HG03378 (cell line): ENCODE measurements around the gene PRKN.

Experiments used
- ATAC-seq: cut with Tn5 transposase; IDR thresholded peaks from one replicate; pipeline ENCODE4 v1.9.1; 2021; ENCODE audit warnings: mild to moderate bottlenecking, moderate library complexity; ENCODE audit not compliant: unreplicated experiment

PRKN gene

DNA sequence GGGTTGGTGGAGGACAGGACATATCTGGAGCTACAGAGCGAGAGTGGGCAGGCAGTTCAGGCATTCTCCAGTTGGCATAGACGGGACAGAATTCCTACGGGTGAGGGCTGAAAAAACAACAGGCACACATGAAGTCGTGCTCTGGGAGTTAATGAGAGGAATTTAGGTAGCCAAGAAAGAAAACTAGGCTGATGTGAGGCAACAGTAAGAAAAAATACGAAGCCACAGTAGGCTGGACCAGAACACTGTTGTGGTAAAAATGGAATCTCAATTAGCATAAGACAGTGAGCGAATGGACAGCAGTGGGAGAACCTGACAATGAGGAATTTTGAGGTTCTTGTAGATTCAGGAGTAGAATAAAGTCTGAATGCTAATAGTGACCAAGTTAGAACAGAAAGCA is 965.6 kb downstream of the PRKN start:
- ATAC-seq: no peak

DNA sequence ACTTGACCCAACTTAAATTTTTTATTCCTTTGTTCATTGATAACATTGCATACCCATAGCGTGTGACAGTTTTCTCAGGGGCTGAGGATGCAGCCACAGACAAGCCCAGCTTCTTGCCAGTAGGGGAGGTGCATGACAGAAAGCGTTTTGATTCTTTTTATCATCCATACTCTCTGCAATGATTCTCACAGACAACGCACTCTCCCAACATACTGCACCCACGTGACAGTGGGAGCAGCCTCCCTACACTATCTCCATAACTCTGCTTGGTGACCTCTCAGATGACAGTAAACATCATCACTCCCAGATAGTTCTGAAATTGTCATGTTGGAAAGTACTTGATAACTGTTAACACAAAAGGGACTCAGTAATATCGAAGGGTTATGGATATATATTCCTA is 972.5 kb downstream of the PRKN start:
- no peak for ATAC-seq

DNA sequence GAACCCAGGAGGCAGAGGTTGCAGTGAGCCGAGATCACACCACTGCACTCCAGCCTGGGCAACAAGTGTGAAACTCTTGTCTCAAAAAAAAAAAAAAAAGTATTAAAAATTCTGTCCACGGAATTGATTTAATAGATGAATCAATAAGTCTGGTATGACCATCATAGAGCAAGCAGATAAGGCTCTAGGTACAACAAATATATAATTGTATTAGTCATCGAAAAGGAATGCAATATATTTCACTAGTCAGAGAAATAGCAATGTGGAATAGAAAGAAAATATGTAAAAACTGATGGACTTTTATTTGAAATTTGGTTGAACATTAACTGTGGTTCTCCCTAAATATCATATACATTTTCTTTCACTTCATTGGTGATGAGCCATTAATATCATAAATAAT is 976.9 kb downstream of the PRKN start:
- ATAC-seq: no peak

DNA sequence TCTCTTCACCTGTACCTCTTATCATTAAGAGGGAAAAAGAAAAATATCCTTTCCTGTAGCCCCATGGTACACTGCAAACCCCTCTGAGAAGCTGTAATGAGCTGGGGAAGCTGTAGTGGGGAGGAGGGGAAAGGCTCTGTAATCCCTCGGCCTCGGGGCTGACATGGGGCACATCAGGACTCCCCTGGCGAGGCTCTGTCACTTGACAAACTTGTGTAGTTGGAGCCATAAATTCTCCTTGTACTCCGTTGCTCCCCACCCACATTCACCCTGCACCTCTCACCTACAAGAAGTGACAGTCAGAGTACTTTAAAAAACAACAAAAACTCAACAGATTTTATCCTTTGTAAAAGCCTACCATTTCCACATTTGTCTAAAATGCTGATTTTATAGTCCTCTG is 978.0 kb downstream of the PRKN start:
- no peak for ATAC-seq

DNA sequence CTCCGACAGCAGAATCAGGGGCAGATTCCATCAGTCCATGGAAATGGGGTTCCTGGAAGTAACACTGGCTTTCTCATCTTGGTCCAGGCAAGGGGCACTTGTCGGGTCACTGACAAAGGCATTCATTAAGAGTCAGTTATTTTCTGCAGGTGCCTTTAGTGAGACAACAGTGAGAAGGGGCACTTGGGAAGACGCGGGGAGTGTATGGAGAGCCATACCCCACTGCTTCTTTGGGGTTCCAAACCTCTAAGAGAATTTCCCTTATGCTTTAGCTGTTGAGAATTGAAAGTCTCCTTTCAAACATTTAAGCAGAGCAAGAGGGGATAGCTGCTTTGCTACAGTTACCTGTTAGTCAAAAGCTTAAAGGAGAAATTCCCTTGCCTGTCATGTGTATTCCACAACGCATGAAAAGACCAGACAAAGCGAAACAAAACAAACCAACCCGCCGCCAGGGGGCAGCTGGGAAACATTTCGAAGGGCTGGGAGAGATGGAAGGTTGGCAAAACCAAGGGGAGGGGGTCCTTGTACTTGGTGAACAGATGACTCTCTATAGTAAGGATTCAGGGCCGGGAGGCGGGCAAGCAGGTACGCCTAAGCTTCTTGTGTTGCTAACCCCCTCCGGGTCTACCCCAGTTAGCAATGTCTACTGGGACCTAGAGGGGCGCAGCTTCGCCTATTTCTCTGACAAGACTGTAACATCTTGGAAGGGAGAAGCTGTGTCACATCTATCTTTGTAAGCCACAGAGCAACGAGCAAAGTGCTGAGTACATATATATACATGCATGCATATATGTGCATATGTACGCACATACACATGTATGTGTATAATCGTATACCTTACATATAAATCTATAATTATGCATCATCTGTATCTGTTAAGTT is 978.8 kb downstream of the PRKN start:
- ATAC-seq: no peak

DNA sequence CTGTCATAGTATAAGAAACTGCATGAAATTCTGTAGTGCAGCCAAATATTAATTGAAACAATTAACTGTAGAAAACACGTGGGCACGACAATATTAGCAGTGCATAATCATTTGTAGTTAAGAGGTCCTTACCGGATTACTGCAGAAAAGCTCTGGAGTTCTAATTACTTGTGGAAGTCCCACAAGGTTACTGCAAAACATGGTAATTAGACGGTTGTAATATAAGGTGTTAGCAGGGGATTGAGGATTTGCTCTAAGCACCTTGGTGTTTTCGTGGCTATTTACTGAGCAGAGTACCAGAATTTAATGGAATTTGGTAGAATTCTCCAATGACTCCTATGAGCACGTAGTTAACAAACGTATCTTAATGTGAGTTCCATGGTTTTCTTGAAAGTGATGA is 980.1 kb downstream of the PRKN start:
- ATAC-seq: no peak

DNA sequence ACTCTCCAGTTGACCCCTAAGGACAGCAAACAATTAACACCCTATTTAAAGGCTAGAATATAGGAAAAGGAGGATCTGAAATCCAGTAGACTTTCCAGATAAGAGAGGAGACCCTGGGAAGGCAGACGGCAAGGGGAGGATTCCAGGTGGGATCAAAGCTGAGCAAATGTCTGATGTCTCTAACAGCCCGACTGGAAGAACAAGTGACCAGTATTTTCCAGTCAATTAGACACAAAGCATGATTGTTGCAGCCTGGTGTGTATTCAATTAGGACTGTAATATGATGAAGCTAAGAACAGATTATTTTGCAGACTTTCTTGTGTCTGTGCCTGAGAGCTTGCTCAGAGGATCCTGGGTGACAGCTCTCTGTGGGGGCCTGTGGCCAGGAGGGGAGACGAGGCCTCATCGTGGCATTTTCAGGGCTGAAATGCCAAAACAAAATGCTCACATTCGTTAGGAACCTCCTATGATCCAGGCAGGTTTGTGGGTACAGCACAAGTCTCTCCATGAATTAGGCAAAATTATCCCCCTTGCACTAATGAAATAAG is 981.9 kb downstream of the PRKN start:
- ATAC-seq: no peak

DNA sequence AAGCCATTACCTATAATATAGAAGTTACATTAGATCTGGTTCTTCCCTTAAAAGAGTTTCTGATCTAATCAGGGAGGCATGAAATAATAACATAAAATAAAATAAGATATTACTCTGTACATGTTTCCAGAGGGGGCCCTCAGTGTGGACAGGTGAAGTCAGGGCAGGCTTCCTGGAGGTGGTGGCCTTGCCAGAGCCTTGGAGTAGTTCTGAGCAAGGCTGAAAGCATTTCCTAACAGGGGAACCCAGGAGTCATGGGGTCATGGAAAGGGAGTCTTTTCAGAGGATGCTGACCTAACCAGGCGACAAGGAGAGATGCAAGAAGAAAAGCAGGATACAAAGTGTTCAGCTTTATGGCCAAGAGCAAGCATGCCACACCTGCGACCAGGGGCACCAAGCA is 982.4 kb downstream of the PRKN start:
- ATAC-seq: no peak

DNA sequence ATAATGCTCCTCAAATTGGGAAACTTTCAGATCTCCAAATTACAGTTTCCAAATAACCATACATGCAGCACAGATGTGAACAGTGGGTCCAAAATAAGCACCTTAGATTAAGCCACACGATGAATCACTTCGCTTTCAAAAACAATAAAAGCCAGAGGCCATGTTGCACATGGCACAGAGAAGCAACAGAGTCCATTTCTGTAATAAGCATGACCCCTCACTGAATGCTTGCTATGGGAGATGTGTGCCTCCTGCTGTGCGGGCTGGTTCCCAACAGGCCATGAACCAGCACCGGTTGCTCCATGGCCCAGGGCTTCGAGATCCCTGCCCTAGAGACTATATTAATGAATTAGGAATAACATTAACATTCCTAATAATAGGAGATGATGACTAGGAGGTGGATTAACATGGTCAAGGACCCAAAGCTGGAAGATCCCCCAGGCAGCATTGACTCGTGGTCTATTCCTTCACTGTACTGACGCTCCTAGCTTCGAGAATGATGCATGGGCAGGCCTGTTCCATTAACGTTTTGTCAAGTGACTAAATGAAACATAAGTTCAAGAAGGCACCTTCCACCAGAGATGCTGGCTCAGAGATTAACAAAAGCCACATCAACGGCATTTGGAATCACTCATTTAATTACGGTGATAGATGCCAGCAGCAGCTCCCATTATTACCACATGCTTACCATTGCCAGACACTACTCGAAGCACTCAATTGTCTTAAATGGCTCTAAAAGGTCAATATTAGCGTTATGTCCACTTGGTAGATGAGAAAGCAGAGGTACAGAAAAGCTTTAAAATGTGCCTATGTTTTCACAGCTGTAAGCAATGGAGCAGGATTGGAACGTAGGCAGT is 983.1 kb downstream of the PRKN start:
- ATAC-seq: no peak

DNA sequence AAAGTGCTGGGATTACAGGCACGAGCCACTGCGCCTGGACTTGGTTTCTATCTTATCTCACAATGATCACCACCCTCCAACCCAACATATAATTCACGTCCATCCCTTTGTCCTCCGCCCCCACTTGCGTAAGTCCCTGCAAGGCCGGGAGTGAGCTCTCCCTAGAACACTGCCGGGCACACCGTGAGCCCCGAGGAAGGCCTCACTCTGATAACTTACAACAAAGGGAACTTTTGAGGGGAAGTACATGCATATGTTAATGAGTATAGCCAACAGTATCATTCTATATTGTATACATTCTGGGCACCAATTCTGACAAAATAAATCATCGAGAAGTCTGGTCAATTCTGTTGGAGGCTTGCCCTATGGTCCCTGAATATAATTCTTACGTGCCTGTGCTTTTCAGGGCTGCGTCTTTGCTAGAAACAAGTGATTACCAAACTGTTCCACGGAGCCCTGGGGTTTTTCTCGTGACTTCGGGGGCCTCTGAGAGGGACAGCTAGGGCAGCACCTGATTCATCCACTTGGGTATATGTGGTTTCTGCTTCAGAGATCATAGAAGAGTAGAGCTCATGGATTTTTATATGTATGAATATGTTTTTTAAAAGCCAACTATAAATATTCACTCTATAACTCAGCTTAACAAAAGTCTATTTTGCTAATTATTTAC is 983.9 kb downstream of the PRKN start:
- ATAC-seq: no peak

DNA sequence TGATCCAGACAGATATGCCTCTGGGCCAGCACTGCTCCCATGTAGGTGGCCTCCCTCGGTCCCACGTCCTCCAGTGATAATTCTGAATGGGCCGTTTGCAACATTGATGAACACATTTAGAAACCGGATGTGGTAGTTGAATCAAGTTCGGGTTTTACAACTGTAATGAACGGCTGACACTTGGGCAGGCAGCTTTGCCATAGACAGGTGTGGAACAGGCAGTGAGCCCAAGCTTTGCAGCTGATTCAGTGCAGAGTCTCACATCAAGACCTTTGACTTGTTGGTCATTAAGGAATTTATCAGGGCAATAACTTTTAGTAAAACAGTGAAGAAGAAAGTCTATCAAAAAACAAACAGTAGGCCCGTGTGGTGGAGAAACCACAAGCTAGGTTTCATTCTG is 987.1 kb downstream of the PRKN start:
- no peak for ATAC-seq

DNA sequence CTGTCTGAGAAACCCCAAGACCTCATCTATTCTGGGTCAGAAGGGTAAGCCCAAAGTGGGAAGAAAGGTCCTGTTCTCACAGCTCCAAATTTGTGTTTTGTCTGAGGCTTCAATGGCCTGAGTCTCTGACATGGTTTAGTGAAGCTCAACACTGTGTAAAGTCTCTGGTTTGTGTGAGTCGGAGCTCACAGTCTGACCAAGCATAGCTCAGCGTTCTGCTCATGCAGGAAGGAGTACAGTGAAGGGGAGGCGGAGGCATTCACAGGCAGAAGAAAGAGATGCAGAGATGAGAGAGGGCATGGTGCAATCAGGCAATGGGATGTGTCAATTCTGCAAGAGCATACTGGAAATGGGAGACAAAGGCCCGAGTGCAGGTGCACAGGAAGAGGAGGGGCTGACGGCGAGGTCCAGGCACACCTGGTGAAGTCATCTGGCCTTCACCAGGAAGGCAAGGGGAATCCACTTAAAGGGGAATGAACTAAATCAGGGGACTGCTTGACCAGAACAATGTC is 990.7 kb downstream of the PRKN start:
- ATAC-seq: no peak

DNA sequence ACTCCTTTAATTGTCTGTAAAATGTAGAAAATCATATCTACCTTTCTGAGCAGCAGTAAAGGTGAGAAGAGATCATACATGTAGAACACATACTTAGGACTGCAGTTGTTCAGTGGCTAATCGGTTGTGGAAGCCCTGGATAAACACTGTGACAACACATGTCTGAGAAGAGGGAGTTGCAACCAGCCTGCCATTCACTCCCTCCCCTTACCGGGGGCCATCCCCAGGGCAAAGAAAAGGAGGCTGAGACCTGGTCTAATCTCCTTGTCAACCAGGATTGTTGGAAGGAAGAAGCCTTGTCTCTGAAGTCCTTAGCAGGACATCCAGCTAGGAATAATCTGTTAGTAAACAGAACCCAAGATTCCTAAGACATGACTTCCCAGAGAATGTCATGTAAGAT is 991.2 kb downstream of the PRKN start:
- no peak for ATAC-seq

DNA sequence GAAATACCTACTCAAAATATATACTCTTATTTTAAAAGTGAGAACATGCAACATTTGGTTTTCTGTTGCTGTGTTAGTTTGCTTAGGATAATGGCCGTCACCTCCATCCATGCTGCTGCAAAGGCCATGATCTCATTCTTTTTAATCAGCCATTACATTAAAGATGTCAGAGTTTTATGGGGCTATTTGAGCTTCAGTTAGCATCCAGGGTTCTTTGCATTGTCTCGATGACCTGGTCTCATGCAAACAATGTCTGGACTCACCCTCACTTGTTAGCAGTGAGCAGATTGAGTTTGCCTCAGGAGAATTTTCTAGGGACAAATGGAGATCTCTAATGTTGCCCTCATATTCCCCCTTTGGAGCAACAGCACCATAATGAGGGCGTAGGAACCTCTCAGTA is 995.0 kb downstream of the PRKN start:
- ATAC-seq: no peak

DNA sequence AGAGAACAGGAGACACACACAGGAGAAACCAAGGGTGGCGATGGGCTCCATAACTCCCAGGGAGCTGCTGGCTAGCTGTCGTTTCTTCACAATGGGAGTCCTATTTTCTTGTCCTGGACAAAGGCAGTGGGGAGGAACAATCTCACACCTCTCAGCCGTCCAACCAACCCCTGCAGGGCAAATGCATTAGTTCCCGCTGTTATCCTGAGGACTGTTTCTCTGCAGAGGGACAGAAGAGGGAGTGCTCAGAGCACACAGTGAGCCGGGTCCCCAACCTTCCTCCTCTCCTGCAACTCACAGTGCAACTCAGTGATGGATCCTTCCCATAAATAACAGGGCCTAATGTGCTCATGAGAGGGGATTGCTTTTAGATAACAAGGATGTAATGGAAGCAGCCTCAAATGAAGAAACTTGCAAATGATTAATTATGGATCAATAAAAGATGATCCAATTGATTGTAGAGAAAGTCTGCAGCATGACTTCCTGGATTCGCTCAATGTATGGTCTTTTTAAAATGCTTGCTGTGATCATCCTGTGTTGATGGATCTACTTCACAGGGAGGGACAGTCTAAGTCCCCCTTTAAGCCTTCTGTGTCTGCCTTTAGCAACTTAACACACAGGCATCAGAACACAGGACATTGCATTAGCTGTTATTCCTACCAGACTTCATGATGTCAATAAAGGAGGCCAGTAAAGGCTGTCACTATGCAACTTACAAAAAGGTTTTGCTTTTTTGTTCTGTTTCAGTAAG is 1000.3 kb downstream of the PRKN start:
- no peak for ATAC-seq

DNA sequence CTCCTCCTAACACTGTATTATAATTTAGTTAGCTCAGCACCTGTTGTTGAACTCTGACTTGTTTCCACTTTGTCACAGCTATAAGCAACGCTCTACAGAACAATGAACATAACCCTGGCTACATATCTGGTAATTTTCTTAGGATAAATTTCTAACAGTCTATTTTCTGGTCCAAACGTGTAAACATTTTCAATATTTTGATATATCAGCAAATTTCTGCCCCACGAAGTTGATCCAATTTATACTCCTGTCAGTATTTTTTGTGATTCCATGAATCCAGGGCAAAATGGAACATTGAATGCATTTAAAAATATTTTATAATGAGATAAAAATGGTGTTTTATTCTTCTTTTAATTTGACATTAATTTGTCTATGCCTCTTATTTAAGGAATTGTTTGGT is 1005.2 kb downstream of the PRKN start:
- no peak for ATAC-seq

DNA sequence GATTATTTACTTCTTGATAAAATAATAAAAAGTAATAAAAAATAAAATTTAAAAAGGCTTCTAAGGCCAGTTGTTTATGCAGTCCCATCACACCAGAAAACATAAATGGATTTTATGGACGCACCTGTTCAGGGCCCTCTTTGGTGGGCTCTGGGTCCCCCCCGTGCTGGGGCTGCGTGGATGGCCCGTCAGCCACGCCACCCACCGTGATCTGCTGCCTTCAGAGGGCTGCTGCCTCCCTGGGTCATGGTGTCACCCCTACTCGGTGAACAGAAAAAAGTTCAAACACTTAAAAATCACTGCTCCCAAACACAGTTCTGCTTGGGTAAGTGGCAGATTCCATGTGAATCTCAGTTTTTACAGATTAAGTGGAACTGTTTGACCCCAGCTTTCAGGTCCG is 1006.1 kb downstream of the PRKN start:
- ATAC-seq: no peak

DNA sequence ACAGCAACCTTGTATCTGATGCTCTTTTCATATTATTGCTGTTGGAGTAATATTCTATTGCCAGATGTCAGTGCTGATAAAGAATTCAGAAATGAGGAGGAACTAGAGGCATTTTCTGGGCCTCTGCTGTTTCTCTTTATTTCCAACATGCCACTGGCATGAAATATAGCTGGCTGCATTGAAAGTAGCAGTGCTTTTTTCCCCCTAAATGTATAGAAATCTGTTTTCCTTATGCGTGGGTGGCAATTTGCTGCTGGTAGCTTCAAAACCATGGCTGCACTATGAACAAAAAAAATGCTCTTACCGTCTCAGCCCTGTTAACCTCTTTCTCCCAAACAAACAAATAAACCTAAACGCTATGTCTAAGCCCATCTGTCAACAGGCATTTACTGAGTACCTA is 1011.4 kb downstream of the PRKN start:
- ATAC-seq: no peak

DNA sequence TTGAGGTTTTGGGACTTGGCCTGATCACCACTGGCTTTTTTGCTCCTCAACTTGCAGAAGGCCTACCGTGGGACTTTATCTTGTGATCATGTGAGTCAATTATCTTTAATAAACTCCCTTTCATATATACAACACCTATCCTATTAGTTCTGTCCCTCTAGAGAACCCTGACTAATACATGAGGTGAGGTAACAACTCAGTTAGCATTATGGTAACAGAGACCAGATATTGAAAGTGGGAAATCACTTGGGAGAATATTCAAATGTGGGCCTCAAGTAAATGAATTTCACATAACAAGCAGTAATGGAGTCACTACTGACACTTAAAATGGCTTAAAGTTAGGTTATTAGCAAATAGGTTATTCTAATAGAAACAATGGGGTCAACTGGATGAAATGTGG is 1015.6 kb downstream of the PRKN start:
- ATAC-seq: no peak

DNA sequence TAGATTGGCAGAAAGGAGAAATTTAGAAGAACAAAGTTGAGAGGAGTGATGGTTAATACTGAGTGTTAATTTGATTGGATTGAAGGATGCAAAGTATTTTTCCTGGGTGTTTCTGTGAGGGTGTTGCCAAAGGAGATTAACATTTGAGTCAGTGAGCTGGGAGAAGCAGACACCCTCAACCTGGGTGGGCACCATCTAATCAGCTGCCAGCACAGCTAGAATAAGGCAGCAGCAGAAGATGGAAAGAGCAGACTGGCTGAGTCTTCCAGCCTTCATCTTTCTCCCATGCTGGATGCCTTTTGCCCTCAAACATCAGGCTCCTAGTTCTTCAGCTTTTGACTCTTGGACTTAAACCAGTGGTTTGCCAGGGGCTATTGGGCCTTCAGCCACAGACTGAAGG is 1016.1 kb downstream of the PRKN start:
- ATAC-seq: no peak
